PFSK-1 (cell line): ENCODE results near the gene ARSJ.

Experiments
- FOXP2 ChIP-seq: optimal IDR thresholded peaks from 2 replicates; pipeline ENCODE3; 2011; ENCODE audit warnings: borderline replicate concordance, control low read depth, inconsistent platforms; ENCODE audit not compliant: insufficient read depth; ENCODE audit errors: extremely low read length, extremely low read depth
- POLR2AphosphoS5 ChIP-seq: IDR thresholded peaks from 2 replicates; pipeline ENCODE4 v1.6.1; 2012; ENCODE audit warnings: low read depth, mild to moderate bottlenecking, control low read depth, low read length, moderate library complexity
- SIN3A ChIP-seq: IDR thresholded peaks from 2 replicates; pipeline ENCODE4 v1.6.1; 2012; ENCODE audit warnings: mild to moderate bottlenecking, low read length, moderate library complexity, borderline replicate concordance; ENCODE audit not compliant: insufficient read depth
- TAF1 ChIP-seq: IDR thresholded peaks from 2 replicates; pipeline ENCODE4 v1.6.1; 2012; ENCODE audit warnings: low read length, control low read depth, borderline replicate concordance; ENCODE audit not compliant: insufficient read depth
- TF ChIP-seq, protein P1 (sequence below), 2 experiments: IDR thresholded peaks; 2 replicates each; pipeline versions ENCODE4 v1.6.1 to v1.8.0; 2011 to 2012; ENCODE audit warnings: low read depth in 2 of 2, low read length in 2 of 2, control low read depth in 1 of 2, inconsistent platforms in 1 of 2, mild to moderate bottlenecking in 1 of 2, moderate library complexity in 1 of 2; ENCODE audit not compliant: insufficient read depth in 1 of 2

The ARSJ gene

DNA sequence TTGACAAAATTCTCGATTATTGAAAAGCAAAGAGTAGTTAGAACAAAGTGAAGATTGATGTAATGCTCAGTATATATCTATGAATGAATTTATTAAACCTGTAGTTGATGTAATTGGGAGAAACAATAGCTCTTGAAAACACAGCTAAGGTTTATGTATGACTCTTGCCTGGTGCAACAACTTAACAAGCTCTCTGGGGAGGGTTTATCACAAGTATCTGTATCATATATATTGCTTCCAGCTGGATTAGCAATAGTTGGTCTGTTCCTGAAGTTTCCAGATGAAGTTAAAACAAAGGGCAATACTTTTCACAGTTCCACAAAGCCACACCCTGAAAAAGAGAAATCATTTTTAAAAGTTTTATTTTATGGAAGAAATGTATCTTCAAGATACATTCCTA, 91.4 kb downstream of the ARSJ start:
- TF ChIP-seq POLR2AphosphoS5, result no peak
- no peak for TF ChIP-seq TAF1
- no peak for TF ChIP-seq FOXP2
- TF ChIP-seq, protein P1, sequence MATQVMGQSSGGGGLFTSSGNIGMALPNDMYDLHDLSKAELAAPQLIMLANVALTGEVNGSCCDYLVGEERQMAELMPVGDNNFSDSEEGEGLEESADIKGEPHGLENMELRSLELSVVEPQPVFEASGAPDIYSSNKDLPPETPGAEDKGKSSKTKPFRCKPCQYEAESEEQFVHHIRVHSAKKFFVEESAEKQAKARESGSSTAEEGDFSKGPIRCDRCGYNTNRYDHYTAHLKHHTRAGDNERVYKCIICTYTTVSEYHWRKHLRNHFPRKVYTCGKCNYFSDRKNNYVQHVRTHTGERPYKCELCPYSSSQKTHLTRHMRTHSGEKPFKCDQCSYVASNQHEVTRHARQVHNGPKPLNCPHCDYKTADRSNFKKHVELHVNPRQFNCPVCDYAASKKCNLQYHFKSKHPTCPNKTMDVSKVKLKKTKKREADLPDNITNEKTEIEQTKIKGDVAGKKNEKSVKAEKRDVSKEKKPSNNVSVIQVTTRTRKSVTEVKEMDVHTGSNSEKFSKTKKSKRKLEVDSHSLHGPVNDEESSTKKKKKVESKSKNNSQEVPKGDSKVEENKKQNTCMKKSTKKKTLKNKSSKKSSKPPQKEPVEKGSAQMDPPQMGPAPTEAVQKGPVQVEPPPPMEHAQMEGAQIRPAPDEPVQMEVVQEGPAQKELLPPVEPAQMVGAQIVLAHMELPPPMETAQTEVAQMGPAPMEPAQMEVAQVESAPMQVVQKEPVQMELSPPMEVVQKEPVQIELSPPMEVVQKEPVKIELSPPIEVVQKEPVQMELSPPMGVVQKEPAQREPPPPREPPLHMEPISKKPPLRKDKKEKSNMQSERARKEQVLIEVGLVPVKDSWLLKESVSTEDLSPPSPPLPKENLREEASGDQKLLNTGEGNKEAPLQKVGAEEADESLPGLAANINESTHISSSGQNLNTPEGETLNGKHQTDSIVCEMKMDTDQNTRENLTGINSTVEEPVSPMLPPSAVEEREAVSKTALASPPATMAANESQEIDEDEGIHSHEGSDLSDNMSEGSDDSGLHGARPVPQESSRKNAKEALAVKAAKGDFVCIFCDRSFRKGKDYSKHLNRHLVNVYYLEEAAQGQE (IDR thresholded peaks at IDR 0.05; ENCODE audit: insufficient read depth in 1 of 2, low read depth in 2 of 2, low read length in 2 of 2), result no peak
- no peak for TF ChIP-seq SIN3A

DNA sequence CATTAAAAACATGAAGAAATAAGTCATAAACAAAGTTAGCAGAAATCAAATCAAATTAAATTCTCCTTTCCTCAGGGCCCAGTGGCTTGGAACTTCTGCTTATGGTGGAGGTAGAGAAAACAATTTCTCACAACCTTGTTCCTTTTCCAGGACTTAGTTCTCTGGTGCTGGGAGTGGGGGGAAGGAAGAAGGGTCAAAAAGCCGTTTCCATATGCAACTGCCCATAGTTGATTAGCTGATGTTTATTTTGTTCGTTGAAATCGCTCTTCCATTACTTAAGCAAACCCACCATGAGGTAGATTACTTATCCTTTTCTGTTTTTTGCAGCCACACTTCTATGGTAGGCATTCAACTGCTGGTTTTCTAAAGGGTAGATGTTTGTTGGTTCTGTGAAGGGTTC, 94.2 kb downstream of the ARSJ start:
- TF ChIP-seq, protein P1 (IDR thresholded peaks at IDR 0.05; ENCODE audit: insufficient read depth in 1 of 2, low read depth in 2 of 2, low read length in 2 of 2), result no peak
- TF ChIP-seq POLR2AphosphoS5 (no peak), SIN3A (no peak), TAF1 (no peak), FOXP2 (no peak)

DNA sequence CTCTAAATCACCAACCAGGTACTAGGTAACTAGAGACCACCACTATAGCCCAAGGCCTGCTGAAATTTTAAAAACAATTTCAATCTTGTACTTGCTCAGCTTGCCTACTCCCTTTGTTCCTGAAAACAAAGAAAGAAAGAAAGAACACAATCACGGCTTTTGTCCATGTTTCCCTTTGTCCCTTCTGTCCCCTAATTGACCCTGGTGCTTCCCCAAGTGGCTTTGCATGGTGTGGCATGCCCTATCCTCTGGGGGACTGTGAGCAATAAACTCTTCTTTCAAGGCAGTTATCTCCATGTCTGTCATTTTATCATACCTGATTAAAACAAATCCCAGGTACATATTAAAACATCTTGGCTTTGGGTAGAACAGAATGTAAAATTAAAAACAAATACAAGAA, 94.8 kb downstream of the ARSJ start:
- TF ChIP-seq, protein P1 (IDR thresholded peaks at IDR 0.05; ENCODE audit: insufficient read depth in 1 of 2, low read depth in 2 of 2, low read length in 2 of 2), result no peak
- TF ChIP-seq FOXP2 (no peak), SIN3A (no peak), POLR2AphosphoS5 (no peak)

DNA sequence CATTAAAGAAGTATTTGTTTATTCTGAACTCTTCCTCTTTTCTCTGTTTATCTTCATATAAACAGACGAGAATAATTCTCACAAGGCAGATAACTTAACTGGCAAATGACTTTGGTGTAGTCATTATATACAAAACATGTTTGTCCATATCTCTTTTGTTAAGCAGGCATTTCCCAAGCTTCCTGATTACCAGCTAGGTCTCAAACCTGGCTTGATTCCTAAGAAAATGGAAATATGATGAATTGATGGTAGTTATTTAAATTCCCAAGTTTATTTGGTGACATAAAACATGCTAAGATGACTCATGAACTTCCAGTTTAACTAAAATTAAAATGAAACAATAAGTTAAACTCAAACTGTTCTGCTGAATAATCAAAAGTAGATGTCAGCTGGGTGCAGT, 96.8 kb downstream of the ARSJ start:
- TF ChIP-seq POLR2AphosphoS5 (no peak), SIN3A (no peak), FOXP2 (no peak), TAF1 (no peak)
- TF ChIP-seq, protein P1 (IDR thresholded peaks at IDR 0.05; ENCODE audit: insufficient read depth in 1 of 2, low read depth in 2 of 2, low read length in 2 of 2), result no peak

DNA sequence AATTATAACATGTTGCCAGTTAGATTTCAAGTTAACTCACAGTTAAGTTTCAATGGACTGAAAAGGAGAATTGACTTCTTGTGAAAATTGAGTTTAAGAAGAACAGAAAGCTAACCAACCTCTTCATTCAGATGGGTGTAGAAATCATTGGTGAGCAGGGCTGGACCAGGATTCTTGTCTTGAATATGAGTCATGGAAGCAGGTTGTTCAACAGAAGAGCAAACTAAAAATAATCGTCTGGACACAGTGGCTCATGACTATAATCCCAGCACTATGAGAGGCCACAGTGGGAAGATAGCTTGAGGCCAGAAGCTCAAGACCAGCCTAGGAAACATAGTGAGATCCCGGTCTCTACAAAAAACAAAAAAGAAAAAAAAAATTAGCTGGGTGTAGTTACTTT, 98.2 kb downstream of the ARSJ start:
- TF ChIP-seq SIN3A, result no peak
- no peak for TF ChIP-seq POLR2AphosphoS5
- TF ChIP-seq, protein P1 (IDR thresholded peaks at IDR 0.05; ENCODE audit: insufficient read depth in 1 of 2, low read depth in 2 of 2, low read length in 2 of 2), result no peak
- TF ChIP-seq TAF1, result no peak
- no peak for TF ChIP-seq FOXP2
